Activated naive CD8-positive, alpha-beta T cell (primary cell): Measurements from ENCODE around the gene ZC3HAV1L.
A peak's percentile ranks its signal among the peaks of the same experiment; 100 is the strongest.
"Not testable (repeated sequence)": the region's sequence is repeated elsewhere in the genome, so short reads cannot be mapped to it uniquely, and the experiment has no call there.

Experiments used
- H3K27ac Mint-ChIP-seq: one replicate; pipeline ENCODE4 v1.8.0; 2021; ENCODE audit warnings: mixed read lengths
- H3K27me3 Mint-ChIP-seq: one replicate; pipeline ENCODE4 v1.8.0; 2021; ENCODE audit warnings: mixed read lengths
- H3K36me3 Mint-ChIP-seq: one replicate; pipeline ENCODE4 v1.8.0; 2021; ENCODE audit warnings: mixed read lengths
- H3K4me1 Mint-ChIP-seq: one replicate; pipeline ENCODE4 v1.8.0; 2021; ENCODE audit warnings: low read depth, mixed read lengths
- H3K4me3 Mint-ChIP-seq: one replicate; pipeline ENCODE4 v1.8.0; 2021; ENCODE audit warnings: mild to moderate bottlenecking, mixed read lengths
- H3K9me3 Mint-ChIP-seq: one replicate; pipeline ENCODE4 v1.8.0; 2021; ENCODE audit warnings: low read depth, mixed read lengths

Gene ZC3HAV1L

GRCh38 chr7:139035586-139036353, at the start of gene ZC3HAV1L:
Gene ZC3HAV1L (minus strand): TSS chr7:139036042. CDS start chr7:139036017, 25 bp downstream.
- Mint-ChIP-seq H3K36me3 (no peaks in the 10 kb centered on the region), H3K27me3 (no peaks in the 10 kb centered on the region), H3K9me3 (no peaks in the 10 kb centered on the region), H3K4me3 (peak within 1 kb of the TSS; percentile 84), H3K27ac (peak within 1 kb of the TSS; percentile 81), H3K4me1 (peaks cover 14% of the 10 kb centered on the region)

- Mint-ChIP-seq H3K36me3 (peaks cover 36% of the 10 kb centered on the region), H3K27ac (peak overlapping the region; percentile 95), H3K4me1 (peaks cover 91% of the 10 kb centered on the region), H3K4me3 (peak overlapping the region; percentile 60), H3K27me3 (no peaks in the 10 kb centered on the region), H3K9me3 (peaks cover 5% of the 10 kb centered on the region)
Observed at GRCh38 chr7:139084709-139085108, 48.9 kb upstream of the ZC3HAV1L start.

- peaks cover 86% of the 10 kb centered on the region for H3K4me1 Mint-ChIP-seq
- no peaks in the 10 kb centered on the region for H3K9me3 Mint-ChIP-seq
- H3K36me3 Mint-ChIP-seq = peaks cover 24% of the 10 kb centered on the region
- peak overlapping the region; percentile 91 for H3K27ac Mint-ChIP-seq
- H3K27me3 Mint-ChIP-seq = no peaks in the 10 kb centered on the region
- H3K4me3 Mint-ChIP-seq = peak overlapping the region; percentile 70
Observed at GRCh38 chr7:139081584-139081983, 45.7 kb upstream of the ZC3HAV1L start.

GRCh38 chr7:139080905-139081304, 45.1 kb upstream of the ZC3HAV1L start:
- Mint-ChIP-seq H3K4me3 (peak overlapping the region; percentile 70), H3K27ac (peak overlapping the region; percentile 91), H3K36me3 (peaks cover 20% of the 10 kb centered on the region), H3K4me1 (peaks cover 83% of the 10 kb centered on the region), H3K9me3 (no peaks in the 10 kb centered on the region), H3K27me3 (no peaks in the 10 kb centered on the region)

- no peaks in the 10 kb centered on the region for H3K9me3 Mint-ChIP-seq
- H3K27me3 Mint-ChIP-seq = no peaks in the 10 kb centered on the region
- peaks cover 17% of the 10 kb centered on the region for H3K36me3 Mint-ChIP-seq
- peak overlapping the region; percentile 91 for H3K27ac Mint-ChIP-seq
- H3K4me3 Mint-ChIP-seq = no peak overlapping the region
- peaks cover 77% of the 10 kb centered on the region for H3K4me1 Mint-ChIP-seq
Observed at GRCh38 chr7:139079861-139080260, 44.0 kb upstream of the ZC3HAV1L start.

- H3K4me3 Mint-ChIP-seq = peak overlapping the region; percentile 28
- peaks cover 72% of the 10 kb centered on the region for H3K4me1 Mint-ChIP-seq
- H3K36me3 Mint-ChIP-seq = peaks cover 13% of the 10 kb centered on the region
- H3K27me3 Mint-ChIP-seq = no peaks in the 10 kb centered on the region
- peak overlapping the region; percentile 91 for H3K27ac Mint-ChIP-seq
- no peaks in the 10 kb centered on the region for H3K9me3 Mint-ChIP-seq
Observed at GRCh38 chr7:139078911-139079310, 43.1 kb upstream of the ZC3HAV1L start.

GRCh38 chr7:139078399-139078798, 42.6 kb upstream of the ZC3HAV1L start:
- Mint-ChIP-seq H3K27me3 (no peaks in the 10 kb centered on the region), H3K36me3 (peaks cover 13% of the 10 kb centered on the region), H3K27ac (peak overlapping the region; percentile 84), H3K4me1 (peaks cover 73% of the 10 kb centered on the region), H3K9me3 (no peaks in the 10 kb centered on the region), H3K4me3 (peak overlapping the region; percentile 28)

GRCh38 chr7:139077706-139078105, 41.9 kb upstream of the ZC3HAV1L start:
- not testable (repeated sequence) for H3K4me3 Mint-ChIP-seq, H3K27me3 Mint-ChIP-seq, H3K9me3 Mint-ChIP-seq
- H3K27ac Mint-ChIP-seq = peak overlapping the region; percentile 84
- H3K4me1 Mint-ChIP-seq = peaks cover 69% of the 10 kb centered on the region
- peaks cover 13% of the 10 kb centered on the region for H3K36me3 Mint-ChIP-seq

- Mint-ChIP-seq H3K9me3 (no peaks in the 10 kb centered on the region), H3K4me1 (peaks cover 69% of the 10 kb centered on the region), H3K4me3 (no peak overlapping the region), H3K36me3 (peaks cover 15% of the 10 kb centered on the region), H3K27ac (peak overlapping the region; percentile 75), H3K27me3 (no peaks in the 10 kb centered on the region)
Observed at GRCh38 chr7:139075871-139076686, 40.2 kb upstream of the ZC3HAV1L start.

GRCh38 chr7:139075031-139075652, 39.3 kb upstream of the ZC3HAV1L start:
- Mint-ChIP-seq H3K36me3 (peaks cover 12% of the 10 kb centered on the region), H3K4me3 (peak overlapping the region; percentile 54), H3K9me3 (no peaks in the 10 kb centered on the region), H3K4me1 (peaks cover 59% of the 10 kb centered on the region), H3K27me3 (no peaks in the 10 kb centered on the region), H3K27ac (peak overlapping the region; percentile 86)

- Mint-ChIP-seq H3K27ac (peak overlapping the region; percentile 78), H3K9me3 (no peaks in the 10 kb centered on the region), H3K36me3 (peaks cover 8% of the 10 kb centered on the region), H3K4me1 (peaks cover 50% of the 10 kb centered on the region), H3K4me3 (peak overlapping the region; percentile 57), H3K27me3 (no peaks in the 10 kb centered on the region)
Observed at GRCh38 chr7:139072796-139073195, 37.0 kb upstream of the ZC3HAV1L start.

- no peaks in the 10 kb centered on the region for H3K9me3 Mint-ChIP-seq
- H3K27ac Mint-ChIP-seq = peak overlapping the region; percentile 78
- H3K4me3 Mint-ChIP-seq = peak overlapping the region; percentile 40
Observed at GRCh38 chr7:139071680-139072079, 35.8 kb upstream of the ZC3HAV1L start.

GRCh38 chr7:139068544-139069399, 32.9 kb upstream of the ZC3HAV1L start:
- Mint-ChIP-seq H3K4me1 (peaks cover 62% of the 10 kb centered on the region), H3K27me3 (no peaks in the 10 kb centered on the region), H3K4me3 (no peak overlapping the region), H3K9me3 (no peaks in the 10 kb centered on the region), H3K36me3 (peaks cover 8% of the 10 kb centered on the region), H3K27ac (peak overlapping the region; percentile 75)

More at GRCh38 chr7:139071680-139072079, 35.8 kb upstream of the ZC3HAV1L start:
- Mint-ChIP-seq H3K36me3 (peaks cover 11% of the 10 kb centered on the region), H3K27me3 (no peaks in the 10 kb centered on the region), H3K4me1 (peaks cover 54% of the 10 kb centered on the region)

- peaks cover 12% of the 10 kb centered on the region for H3K36me3 Mint-ChIP-seq
- H3K27ac Mint-ChIP-seq = peak overlapping the region; percentile 79
- H3K27me3 Mint-ChIP-seq = no peaks in the 10 kb centered on the region
- H3K9me3 Mint-ChIP-seq = no peaks in the 10 kb centered on the region
- H3K4me3 Mint-ChIP-seq = no peak overlapping the region
- H3K4me1 Mint-ChIP-seq = peaks cover 63% of the 10 kb centered on the region
Observed at GRCh38 chr7:139066315-139066714, 30.5 kb upstream of the ZC3HAV1L start.
